Ishikawa (cell line): ENCODE data around the gene ZNF442.

Source experiments
- CEBPB ChIP-seq: IDR thresholded peaks from 2 replicates; pipeline ENCODE4 v1.6.1; 2012
- EGR1 ChIP-seq: IDR thresholded peaks from 2 replicates; pipeline ENCODE4 v1.6.1; 2012
- EP300 ChIP-seq: IDR thresholded peaks from 2 replicates; pipeline ENCODE4 v1.6.1; 2012; ENCODE audit warnings: borderline replicate concordance
- MAX ChIP-seq: IDR thresholded peaks from 2 replicates; pipeline ENCODE4 v1.6.1; 2012
- REST ChIP-seq: IDR thresholded peaks from 2 replicates; pipeline ENCODE4 v1.6.1; 2012; ENCODE audit warnings: low read depth, mild to moderate bottlenecking
- TEAD4 ChIP-seq: IDR thresholded peaks from 2 replicates; pipeline ENCODE4 v1.6.1; 2012

- 0 out of 2 replicates have a peak, but pooled peaks have one; percentile 8 for TF ChIP-seq TEAD4
- no peak for TF ChIP-seq REST
- no peak for TF ChIP-seq CEBPB
- no peak for TF ChIP-seq EP300
- TF ChIP-seq EGR1 = no peak
- TF ChIP-seq MAX = peak; percentile 15; the same call in 1 of the 2 replicates
These were observed at the start of gene ZNF442 for GRCh38 chr19:12365236-12366162.
